G401.6 (cell line): ENCODE data around the gene TUBA8.
A peak's percentile ranks its signal among the peaks of the same experiment; 100 is the strongest.
"Not testable (repeated sequence)": the region's sequence is repeated elsewhere in the genome, so short reads cannot be mapped to it uniquely, and the experiment has no call there.

Source experiments
- FAIRE-seq: peaks from 2 replicates; lab custom pipeline; 2012; peaks lifted over from hg19 to GRCh38; lab: Jason Lieb, UNC

The TUBA8 gene

GRCh38 chr22:18110194-18110953 is at the start of gene TUBA8:
TUBA8 (plus strand) TSS chr22:18110809; CDS start chr22:18110866, 57 bp downstream.
- no peak for FAIRE-seq

- no peak for FAIRE-seq
Observed at GRCh38 chr22:18062421-18062820, 48.2 kb upstream of the TUBA8 start.

GRCh38 chr22:18063306-18063705 is 47.3 kb upstream of the TUBA8 start:
- FAIRE-seq = no peak

GRCh38 chr22:18063715-18064114 is 46.9 kb upstream of the TUBA8 start:
- FAIRE-seq = not testable (repeated sequence)

- no peak for FAIRE-seq
Observed at GRCh38 chr22:18064636-18065035, 46.0 kb upstream of the TUBA8 start.

- FAIRE-seq = no peak
Observed at GRCh38 chr22:18065256-18065655, 45.4 kb upstream of the TUBA8 start.

- FAIRE-seq = no peak
Observed at GRCh38 chr22:18066181-18066859, 44.3 kb upstream of the TUBA8 start.

GRCh38 chr22:18067121-18067520 is 43.5 kb upstream of the TUBA8 start:
- no peak for FAIRE-seq

GRCh38 chr22:18067548-18068341 is 42.9 kb upstream of the TUBA8 start:
- no peak for FAIRE-seq

- FAIRE-seq = no peak
Observed at GRCh38 chr22:18068381-18068988, 42.1 kb upstream of the TUBA8 start.

GRCh38 chr22:18069041-18069440 is 41.6 kb upstream of the TUBA8 start:
- FAIRE-seq = no peak

- no peak for FAIRE-seq
Observed at GRCh38 chr22:18070041-18070440, 40.6 kb upstream of the TUBA8 start.

- no peak for FAIRE-seq
Observed at GRCh38 chr22:18070556-18071306, 39.9 kb upstream of the TUBA8 start.

GRCh38 chr22:18071307-18071967 is 39.2 kb upstream of the TUBA8 start:
- not testable (repeated sequence) for FAIRE-seq

- FAIRE-seq = no peak
Observed at GRCh38 chr22:18071968-18072310, 38.7 kb upstream of the TUBA8 start.

- FAIRE-seq = no peak
Observed at GRCh38 chr22:18073467-18073866, 37.1 kb upstream of the TUBA8 start.

GRCh38 chr22:18073927-18074326 is 36.7 kb upstream of the TUBA8 start:
- not testable (repeated sequence) for FAIRE-seq

- no peak for FAIRE-seq
Observed at GRCh38 chr22:18075101-18075719, 35.4 kb upstream of the TUBA8 start.

GRCh38 chr22:18075720-18076497 is 34.7 kb upstream of the TUBA8 start:
- peak; percentile 97 for FAIRE-seq

GRCh38 chr22:18077087-18077638 is 33.4 kb upstream of the TUBA8 start:
- FAIRE-seq = no peak
